Uterus (tissue), 2 donors: ENCODE measurements around the gene DRC7.

Experiments
- POLR2A ChIP-seq, 2 donors: fragments of 450-650 bp; IDR thresholded peaks; one replicate each; pipeline ENCODE4 v1.6.1; 2016; ENCODE audit warnings: antibody characterized with exemption in 2 of 2, mild to moderate bottlenecking in 1 of 2, moderate library complexity in 1 of 2
- TF ChIP-seq, protein P1 (sequence below), 4 experiments: fragments of 200-600 bp in 2 of 4; fragments of 450-650 bp in 2 of 4; sonication (generic) in 2 of 4; IDR thresholded peaks; one replicate each; pipeline ENCODE4 v1.5.1; 2016 to 2019; ENCODE audit warnings: antibody characterized with exemption in 4 of 4, mild to moderate bottlenecking in 2 of 4, moderate library complexity in 1 of 4

DNA sequence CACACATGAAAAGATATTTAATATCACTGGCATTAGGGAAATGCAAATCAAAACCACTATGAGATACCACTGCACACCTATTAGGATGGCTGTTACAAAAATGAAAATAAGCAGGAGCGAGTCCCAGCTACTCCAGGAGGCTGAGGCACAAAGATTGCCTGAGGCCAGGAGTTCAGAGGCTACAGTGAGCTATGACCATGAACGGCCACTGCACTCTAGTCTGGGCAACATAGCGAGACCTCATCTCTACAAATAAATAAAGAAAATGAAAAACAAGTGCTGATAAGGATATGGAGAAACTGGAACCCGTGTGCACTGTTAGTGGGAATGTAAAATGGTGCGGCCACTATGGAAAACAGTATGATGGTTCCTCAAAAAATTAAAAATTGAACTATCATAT, 84.1 kb downstream of the DRC7 start:
- TF ChIP-seq, protein P1, sequence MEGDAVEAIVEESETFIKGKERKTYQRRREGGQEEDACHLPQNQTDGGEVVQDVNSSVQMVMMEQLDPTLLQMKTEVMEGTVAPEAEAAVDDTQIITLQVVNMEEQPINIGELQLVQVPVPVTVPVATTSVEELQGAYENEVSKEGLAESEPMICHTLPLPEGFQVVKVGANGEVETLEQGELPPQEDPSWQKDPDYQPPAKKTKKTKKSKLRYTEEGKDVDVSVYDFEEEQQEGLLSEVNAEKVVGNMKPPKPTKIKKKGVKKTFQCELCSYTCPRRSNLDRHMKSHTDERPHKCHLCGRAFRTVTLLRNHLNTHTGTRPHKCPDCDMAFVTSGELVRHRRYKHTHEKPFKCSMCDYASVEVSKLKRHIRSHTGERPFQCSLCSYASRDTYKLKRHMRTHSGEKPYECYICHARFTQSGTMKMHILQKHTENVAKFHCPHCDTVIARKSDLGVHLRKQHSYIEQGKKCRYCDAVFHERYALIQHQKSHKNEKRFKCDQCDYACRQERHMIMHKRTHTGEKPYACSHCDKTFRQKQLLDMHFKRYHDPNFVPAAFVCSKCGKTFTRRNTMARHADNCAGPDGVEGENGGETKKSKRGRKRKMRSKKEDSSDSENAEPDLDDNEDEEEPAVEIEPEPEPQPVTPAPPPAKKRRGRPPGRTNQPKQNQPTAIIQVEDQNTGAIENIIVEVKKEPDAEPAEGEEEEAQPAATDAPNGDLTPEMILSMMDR (IDR thresholded peaks at IDR 0.05): no peak
- TF ChIP-seq POLR2A (IDR thresholded peaks at IDR 0.05): no peak
